Tibial nerve (tissue), 4 donors: ENCODE data around the gene AKAP6.

Experiments
- CTCF ChIP-seq, 5 experiments: fragments of 200-600 bp in 3 of 5; fragments of 450-650 bp in 2 of 5; sonication (generic) in 3 of 5; IDR thresholded peaks; one replicate each; pipeline ENCODE4 v1.5.1; 2016 to 2019; ENCODE audit warnings: antibody characterized with exemption in 5 of 5, mild to moderate bottlenecking in 3 of 5, moderate library complexity in 2 of 5
- EP300 ChIP-seq, 2 donors: sonication (generic); formaldehyde crosslinking; IDR thresholded peaks; one replicate each; pipeline ENCODE4 v1.6.1; 2017; ENCODE audit warnings: antibody characterized with exemption in 2 of 2, mild to moderate bottlenecking in 1 of 2

- TF ChIP-seq CTCF (IDR thresholded peaks at IDR 0.05) (no peak), EP300 (IDR thresholded peaks at IDR 0.05) (no peak)
These were observed 178.2 kb downstream of the AKAP6 start for GRCh38 chr14:32507029-32507984.
